Neural progenitor cell (in vitro differentiated cells): ENCODE measurements around the gene DCTN2. TPM values are rescaled to one million over a fixed set of nuclear protein-coding genes. Genes with fewer than 3 reads are reported as not detected.
"Not testable (repeated sequence)": the region's sequence is repeated elsewhere in the genome, so short reads cannot be mapped to it uniquely, and the experiment has no call there.

Experiments used
- DNase-seq: peaks from one replicate; pipeline ENCODE4 v3.0.0-alpha.2; 2016; ENCODE audit warnings: low spot score
- H2AFZ ChIP-seq: fragments of 200-600 bp; sonication (generic); replicated peaks from 2 replicates; pipeline ENCODE4 v1.6.1; 2016; ENCODE audit warnings: antibody characterized with exemption
- H3F3A ChIP-seq: fragments of 200-600 bp; sonication (generic); 2 replicates; pipeline ENCODE4 v1.6.1; 2016; ENCODE audit warnings: antibody characterized with exemption, low read depth
- H3K27ac ChIP-seq: fragments of 200-600 bp; sonication (generic); 2 replicates; pipeline ENCODE4 v1.5.1; 2016; ENCODE audit warnings: mild to moderate bottlenecking
- H3K27me3 ChIP-seq: fragments of 200-600 bp; sonication (generic); 2 replicates; pipeline ENCODE4 v1.6.1; 2016; ENCODE audit warnings: mild to moderate bottlenecking, moderate library complexity
- H3K36me3 ChIP-seq: fragments of 200-600 bp; sonication (generic); 2 replicates; pipeline ENCODE4 v1.5.1; 2016
- H3K4me1 ChIP-seq: fragments of 200-600 bp; sonication (generic); 2 replicates; pipeline ENCODE4 v1.6.1; 2016; ENCODE audit warnings: mixed run types
- H3K4me2 ChIP-seq: fragments of 200-600 bp; sonication (generic); 2 replicates; pipeline ENCODE4 v1.6.1; 2016
- H3K4me3 ChIP-seq: fragments of 200-600 bp; sonication (generic); 2 replicates; pipeline ENCODE4 v1.5.1; 2016
- H3K79me2 ChIP-seq: fragments of 200-600 bp; sonication (generic); 2 replicates; pipeline ENCODE4 v1.6.1; 2016; ENCODE audit warnings: low read depth
- H3K9ac ChIP-seq: fragments of 200-600 bp; sonication (generic); 2 replicates; pipeline ENCODE4 v1.6.1; 2016
- H3K9me3 ChIP-seq: fragments of 200-600 bp; sonication (generic); 2 replicates; pipeline ENCODE4 v1.5.1; 2016; ENCODE audit warnings: low read depth
- H4K20me1 ChIP-seq: fragments of 200-600 bp; sonication (generic); 2 replicates; pipeline ENCODE4 v1.6.1; 2016; ENCODE audit warnings: low read depth
- H3K27ac Mint-ChIP-seq: 3 replicates; pipeline ENCODE4 v1.8.0; 2021; ENCODE audit warnings: mixed read lengths
- H3K27me3 Mint-ChIP-seq: 2 replicates; pipeline ENCODE4 v1.8.0; 2022; ENCODE audit warnings: low read depth, mild to moderate bottlenecking, inconsistent platforms, moderate library complexity, mixed read lengths; ENCODE audit not compliant: insufficient read depth
- H3K36me3 Mint-ChIP-seq: 3 replicates; pipeline ENCODE4 v1.8.0; 2021; ENCODE audit warnings: mixed read lengths
- H3K4me1 Mint-ChIP-seq: 3 replicates; pipeline ENCODE4 v1.8.0; 2021; ENCODE audit warnings: mixed read lengths
- H3K4me3 Mint-ChIP-seq: 3 replicates; pipeline ENCODE4 v1.8.0; 2021; ENCODE audit warnings: mild to moderate bottlenecking, moderate library complexity, mixed read lengths
- H3K9me3 Mint-ChIP-seq: 3 replicates; pipeline ENCODE4 v1.8.0; 2020; ENCODE audit warnings: mixed read lengths
- CTCF ChIP-seq: fragments of 200-600 bp; sonication (generic); IDR thresholded peaks from 2 replicates; pipeline ENCODE4 v1.5.1; 2017; ENCODE audit warnings: antibody characterized with exemption, mild to moderate bottlenecking
- EZH2 ChIP-seq: fragments of 200-600 bp; sonication (generic); IDR thresholded peaks from 2 replicates; pipeline ENCODE4 v1.6.1; 2017; ENCODE audit warnings: antibody characterized with exemption, mild to moderate bottlenecking, moderate library complexity
- EZH2phosphoT487 ChIP-seq: fragments of 200-600 bp; sonication (generic); IDR thresholded peaks from 2 replicates; pipeline ENCODE4 v1.6.1; 2017; ENCODE audit warnings: antibody characterized with exemption
- total RNA-seq: library from RNA; depleted of rRNA; stranded (reverse); fragments of >200 nt; gene quantifications from 2 replicates; pipeline ENCODE4 v1.2.3, GENCODE V29; 2015; ENCODE audit warnings: low replicate concordance

The DCTN2 gene
- total RNA-seq, 1 donor from 2014 or later: 147 TPM

- Histone ChIP-seq H2AFZ (no peak overlapping the region), H3K9ac (no peak overlapping the region), H3K9me3 (no peaks in the 10 kb centered on the region), H3K36me3 (peaks cover 11% of the 10 kb centered on the region), H4K20me1 (peaks cover 24% of the 10 kb centered on the region), H3K4me1 (peaks cover 12% of the 10 kb centered on the region), H3F3A (peaks cover 27% of the 10 kb centered on the region), H3K79me2 (peaks cover 11% of the 10 kb centered on the region), H3K27me3 (no peaks in the 10 kb centered on the region), H3K4me3 (no peak overlapping the region), H3K27ac (no peak overlapping the region), H3K4me2 (no peak overlapping the region)
- H3K36me3 Mint-ChIP-seq: peaks cover 46% of the 10 kb centered on the region
- H3K9me3 Mint-ChIP-seq: no peaks in the 10 kb centered on the region
- no peak overlapping the region for H3K27ac Mint-ChIP-seq
- H3K4me1 Mint-ChIP-seq: peaks cover 16% of the 10 kb centered on the region
- TF ChIP-seq CTCF (no peak), EZH2phosphoT487 (no peak), EZH2 (no peak)
- DNase-seq: no peak
- peaks cover 6% of the 10 kb centered on the region for H3K27me3 Mint-ChIP-seq
- H3K4me3 Mint-ChIP-seq: no peak overlapping the region
Measured at GRCh38 chr12:57515408-57515933, 31.5 kb downstream of the DCTN2 start.

GRCh38 chr12:57514720-57515407 lies 32.1 kb downstream of the DCTN2 start:
- Histone ChIP-seq H3K27ac (no peak overlapping the region), H3K79me2 (peaks cover 11% of the 10 kb centered on the region), H3K4me2 (no peak overlapping the region), H4K20me1 (peaks cover 21% of the 10 kb centered on the region), H3K9ac (no peak overlapping the region), H3K36me3 (peaks cover 11% of the 10 kb centered on the region), H3K4me1 (peaks cover 11% of the 10 kb centered on the region), H3K27me3 (no peaks in the 10 kb centered on the region), H3F3A (peaks cover 22% of the 10 kb centered on the region), H2AFZ (no peak overlapping the region), H3K4me3 (no peak overlapping the region), H3K9me3 (no peaks in the 10 kb centered on the region)
- DNase-seq: no peak
- H3K27ac Mint-ChIP-seq: no peak overlapping the region
- no peak overlapping the region for H3K4me3 Mint-ChIP-seq
- no peaks in the 10 kb centered on the region for H3K9me3 Mint-ChIP-seq
- peaks cover 14% of the 10 kb centered on the region for H3K4me1 Mint-ChIP-seq
- no peak for TF ChIP-seq EZH2phosphoT487
- peaks cover 4% of the 10 kb centered on the region for H3K27me3 Mint-ChIP-seq
- H3K36me3 Mint-ChIP-seq: peaks cover 46% of the 10 kb centered on the region

GRCh38 chr12:57514246-57514645 lies 32.7 kb downstream of the DCTN2 start:
- not testable (repeated sequence) for H2AFZ ChIP-seq, H3K9me3 Mint-ChIP-seq, H3K9me3 ChIP-seq, H3K4me2 ChIP-seq, H3K9ac ChIP-seq, DNase-seq, H3K4me3 Mint-ChIP-seq, H3K4me3 ChIP-seq, H3K27ac ChIP-seq, H3K27me3 Mint-ChIP-seq, H3K27me3 ChIP-seq, H3K27ac Mint-ChIP-seq, H3K4me1 ChIP-seq
- Mint-ChIP-seq H3K36me3 (peaks cover 50% of the 10 kb centered on the region), H3K4me1 (peaks cover 11% of the 10 kb centered on the region)
- H3K79me2 ChIP-seq: peaks cover 11% of the 10 kb centered on the region
- H3F3A ChIP-seq: peaks cover 16% of the 10 kb centered on the region
- H3K36me3 ChIP-seq: peaks cover 11% of the 10 kb centered on the region
- peaks cover 14% of the 10 kb centered on the region for H4K20me1 ChIP-seq

GRCh38 chr12:57513677-57514076 lies 33.3 kb downstream of the DCTN2 start:
- not testable (repeated sequence) for H3K4me2 ChIP-seq, H3K9ac ChIP-seq, H3K27ac Mint-ChIP-seq, H3K4me1 Mint-ChIP-seq, H3K79me2 ChIP-seq, H3K4me3 ChIP-seq, H3K4me3 Mint-ChIP-seq, DNase-seq, H3K27me3 ChIP-seq, H4K20me1 ChIP-seq, H2AFZ ChIP-seq, H3K27me3 Mint-ChIP-seq, H3F3A ChIP-seq, H3K9me3 ChIP-seq, H3K27ac ChIP-seq, H3K9me3 Mint-ChIP-seq, H3K4me1 ChIP-seq
- H3K36me3 Mint-ChIP-seq: peaks cover 52% of the 10 kb centered on the region
- peaks cover 14% of the 10 kb centered on the region for H3K36me3 ChIP-seq

GRCh38 chr12:57513266-57513665 lies 33.7 kb downstream of the DCTN2 start:
- DNase-seq: no peak
- Mint-ChIP-seq H3K4me1 (peaks cover 2% of the 10 kb centered on the region), H3K36me3 (peaks cover 50% of the 10 kb centered on the region), H3K4me3 (no peak overlapping the region), H3K27ac (no peak overlapping the region), H3K27me3 (no peaks in the 10 kb centered on the region), H3K9me3 (no peaks in the 10 kb centered on the region)
- no peaks in the 10 kb centered on the region for H3K27me3 ChIP-seq
- no peak overlapping the region for H3K4me3 ChIP-seq
- H3K79me2 ChIP-seq: peaks cover 3% of the 10 kb centered on the region
- H3K4me2 ChIP-seq: no peak overlapping the region
- H3K9me3 ChIP-seq: no peaks in the 10 kb centered on the region
- peaks cover 14% of the 10 kb centered on the region for H3K36me3 ChIP-seq
- H3F3A ChIP-seq: peaks cover 6% of the 10 kb centered on the region
- no peak overlapping the region for H3K9ac ChIP-seq
- no peak for TF ChIP-seq EZH2
- TF ChIP-seq EZH2phosphoT487: no peak
- no peak for TF ChIP-seq CTCF
- peaks cover 5% of the 10 kb centered on the region for H4K20me1 ChIP-seq
- no peak overlapping the region for H2AFZ ChIP-seq
- H3K4me1 ChIP-seq: no peaks in the 10 kb centered on the region
- H3K27ac ChIP-seq: no peak overlapping the region
